Activated CD4-positive, alpha-beta T cell treated with anti-CD3 and anti-CD28 coated beads, Interleukin-10, Interleukin-2, amounts not matched to agents 100 ng/mL and 50 ng/mL, durations not matched to agents 16 hours and 8 hours (primary cell): ENCODE data around the gene WBP2NL.
A peak's percentile ranks its signal among the peaks of the same experiment; 100 is the strongest.

Experiments
- DNase-seq: peaks from one replicate; pipeline ENCODE4 v3.0.0-alpha.2; 2020

The WBP2NL gene

DNA sequence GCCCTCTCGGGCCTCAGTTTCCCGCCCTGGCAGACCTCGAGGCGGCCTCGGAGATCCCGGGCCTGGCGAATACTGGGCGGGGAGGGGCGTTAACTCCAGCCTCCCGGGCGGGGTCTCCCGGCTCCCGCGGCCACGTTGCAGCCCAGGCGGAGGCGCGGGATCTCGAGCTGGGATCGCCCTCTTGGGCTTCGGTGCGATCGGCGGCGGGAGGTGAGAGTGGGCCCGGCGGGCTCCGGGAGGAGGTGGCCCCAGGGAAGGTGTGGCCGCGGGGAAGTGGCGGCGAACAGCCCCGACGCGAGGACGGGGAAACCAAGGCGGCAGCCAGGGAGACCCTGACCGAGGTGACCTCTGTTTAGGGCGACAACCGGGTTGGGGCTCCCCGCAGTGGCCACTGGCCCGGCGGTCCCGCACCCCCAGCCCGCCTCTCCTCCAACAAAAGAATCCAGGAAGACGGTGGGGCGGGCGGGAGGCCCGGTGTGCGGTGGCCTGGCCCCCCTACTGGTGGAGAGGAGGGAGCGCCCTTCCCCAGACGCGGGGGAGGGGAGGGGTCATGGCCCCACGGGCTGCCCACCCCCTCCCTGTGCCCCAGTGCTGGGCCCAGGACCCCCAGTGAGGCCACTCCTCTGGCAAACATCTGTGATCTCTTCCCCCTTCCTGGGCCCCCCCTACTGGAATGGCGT, 75.7 kb downstream of the WBP2NL start, which contains the start of gene PHETA2:
Gene PHETA2 (plus strand): TSS at position 117 of the 680 bp plus-strand sequence. CDS start 3,046 bp downstream, outside the sequence.
- peak; percentile 36 for DNase-seq

DNA sequence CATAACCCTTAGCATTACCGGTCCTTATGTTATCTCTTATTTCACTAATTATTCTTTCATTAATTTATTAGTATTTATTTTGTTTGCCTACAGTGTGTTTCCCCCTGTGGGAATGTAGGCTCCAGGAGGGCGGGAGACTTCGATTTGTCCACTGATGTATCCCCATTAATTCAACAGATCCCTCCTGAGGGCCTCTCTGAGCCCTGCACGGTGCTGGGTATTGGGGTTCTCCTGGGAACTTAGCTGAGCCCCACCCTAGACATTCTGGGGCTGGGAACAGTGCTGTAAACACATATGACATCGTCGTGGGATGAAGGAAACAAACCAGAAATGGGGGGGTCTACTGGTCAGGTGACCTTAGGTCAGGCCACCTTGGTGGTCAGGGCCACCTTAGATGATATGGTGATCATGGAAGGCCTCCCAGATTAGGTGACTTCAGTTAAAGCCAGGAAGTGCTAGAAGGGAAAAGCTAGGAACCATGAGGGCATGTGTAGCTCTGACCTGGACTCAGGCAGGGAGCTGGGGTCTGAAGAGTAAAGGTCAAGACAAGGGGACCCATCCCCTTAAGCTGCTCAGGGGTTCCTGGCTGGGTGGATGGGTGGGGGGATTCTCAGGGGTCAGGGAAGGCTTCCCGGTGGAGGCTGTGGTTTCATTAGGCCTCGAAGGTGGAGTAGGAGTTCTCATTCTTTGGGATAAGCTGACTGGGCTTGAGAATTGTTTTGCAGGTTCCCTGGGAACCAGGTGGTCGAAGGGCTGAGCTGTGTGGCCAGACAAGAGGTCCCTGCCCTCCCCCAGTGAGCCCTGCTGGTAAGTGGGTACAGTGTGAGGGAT, 76.5 kb downstream of the WBP2NL start:
- no peak for DNase-seq

DNA sequence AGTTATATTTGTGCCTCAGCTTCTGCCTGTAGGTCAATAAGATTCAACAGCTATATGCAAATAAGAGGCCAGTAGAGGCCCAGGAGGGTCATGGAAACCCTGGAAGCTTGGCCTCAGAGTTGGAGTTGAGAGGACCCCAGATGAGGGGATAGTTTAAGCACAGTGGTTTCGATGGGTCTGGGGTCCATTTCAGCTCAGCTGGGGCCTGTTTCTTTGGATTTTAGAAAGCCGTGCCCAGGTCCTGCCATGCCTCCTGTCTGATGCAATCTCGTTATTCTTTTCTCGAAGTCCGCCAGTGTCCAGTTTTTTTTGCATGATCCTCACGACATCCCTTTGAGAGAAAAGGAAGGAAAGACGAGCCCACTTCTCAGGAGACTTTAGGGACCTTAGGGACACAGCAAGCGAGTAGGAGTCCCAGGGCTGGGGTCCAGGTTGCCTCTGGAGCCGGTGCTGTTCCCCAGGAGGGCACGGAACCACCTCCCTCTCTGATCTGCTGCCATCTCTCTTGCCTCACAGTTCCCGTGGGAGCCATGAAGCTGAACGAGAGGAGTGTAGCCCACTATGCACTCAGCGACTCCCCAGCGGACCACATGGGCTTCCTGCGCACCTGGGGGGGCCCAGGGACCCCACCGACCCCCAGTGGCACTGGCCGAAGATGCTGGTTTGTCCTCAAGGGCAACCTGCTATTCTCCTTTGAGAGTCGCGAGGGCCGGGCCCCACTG, 78.3 kb downstream of the WBP2NL start:
- no peak for DNase-seq

DNA sequence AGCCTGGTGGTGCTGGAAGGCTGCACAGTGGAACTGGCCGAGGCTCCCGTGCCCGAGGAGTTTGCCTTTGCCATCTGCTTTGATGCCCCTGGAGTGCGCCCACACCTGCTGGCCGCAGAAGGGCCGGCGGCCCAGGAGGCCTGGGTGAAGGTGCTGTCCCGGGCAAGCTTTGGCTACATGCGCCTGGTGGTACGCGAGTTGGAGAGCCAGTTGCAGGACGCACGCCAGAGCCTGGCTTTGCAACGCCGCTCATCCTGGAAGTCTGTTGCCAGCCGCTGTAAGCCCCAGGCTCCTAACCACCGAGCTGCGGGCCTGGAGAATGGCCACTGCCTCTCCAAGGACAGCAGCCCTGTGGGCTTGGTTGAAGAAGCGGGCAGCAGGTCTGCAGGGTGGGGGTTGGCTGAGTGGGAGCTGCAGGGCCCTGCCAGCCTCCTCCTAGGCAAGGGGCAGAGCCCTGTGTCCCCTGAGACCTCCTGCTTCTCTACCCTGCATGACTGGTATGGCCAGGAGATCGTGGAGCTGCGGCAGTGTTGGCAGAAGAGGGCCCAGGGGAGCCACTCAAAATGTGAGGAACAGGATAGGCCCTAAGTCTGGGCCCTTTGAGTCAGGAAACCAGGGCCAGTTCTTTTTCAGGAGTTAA, 79.0 kb downstream of the WBP2NL start:
- no peak for DNase-seq
